Gastroesophageal sphincter (tissue), 3 donors: ENCODE results near the gene TXNDC11.

Experiments used
- POLR2AphosphoS5 ChIP-seq: sonication (generic); formaldehyde crosslinking; IDR thresholded peaks from one replicate; pipeline ENCODE4 v1.6.1; 2017; ENCODE audit warnings: antibody characterized with exemption
- TF ChIP-seq, protein P1 (sequence below), 4 experiments: fragments of 200-600 bp in 2 of 4; fragments of 450-650 bp in 2 of 4; sonication (generic) in 1 of 4; IDR thresholded peaks; one replicate each; pipeline ENCODE4 v1.5.1; 2017 to 2019; ENCODE audit warnings: antibody characterized with exemption in 4 of 4, mild to moderate bottlenecking in 2 of 4, moderate library complexity in 2 of 4

DNA sequence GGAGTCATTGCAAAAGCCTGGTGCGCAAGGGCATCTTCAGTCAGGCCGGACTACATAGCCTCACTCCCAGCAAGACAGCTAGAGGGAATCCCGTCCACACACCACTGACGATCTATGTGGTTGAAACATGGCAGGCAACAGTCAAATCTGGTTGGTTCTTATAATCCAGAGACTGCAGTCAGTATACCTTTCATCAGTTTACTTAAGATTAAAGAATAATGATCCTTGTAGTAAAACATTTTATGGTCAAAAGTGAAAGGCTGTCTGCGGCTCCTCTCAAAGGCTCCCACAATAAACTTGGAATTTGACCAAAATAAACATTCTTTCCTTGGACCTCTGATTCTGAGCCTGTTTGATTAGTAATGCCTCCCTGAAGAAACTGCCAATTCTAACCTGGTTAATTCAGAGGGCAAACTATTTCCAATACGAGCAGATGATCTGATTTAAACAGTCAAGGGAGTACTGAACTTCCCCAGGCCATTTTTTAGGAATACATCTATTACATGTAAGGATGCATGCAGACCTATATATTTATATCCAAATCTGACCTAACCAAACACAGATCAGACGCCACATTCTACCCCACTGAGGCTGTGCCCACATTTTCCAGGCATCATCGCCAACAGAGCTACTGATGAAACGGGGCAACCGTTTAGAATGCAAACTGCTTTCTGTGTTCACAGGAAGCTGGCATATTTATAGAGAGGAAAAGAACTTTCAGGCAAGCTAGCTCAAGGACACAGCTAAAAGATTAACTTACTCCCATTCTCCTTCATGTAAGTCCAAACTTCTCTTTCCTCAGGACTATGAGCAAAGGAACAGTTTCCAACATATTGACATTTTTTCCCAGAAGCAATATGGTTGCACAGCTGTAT, 15.3 kb upstream of the TXNDC11 start:
- TF ChIP-seq, protein P1, sequence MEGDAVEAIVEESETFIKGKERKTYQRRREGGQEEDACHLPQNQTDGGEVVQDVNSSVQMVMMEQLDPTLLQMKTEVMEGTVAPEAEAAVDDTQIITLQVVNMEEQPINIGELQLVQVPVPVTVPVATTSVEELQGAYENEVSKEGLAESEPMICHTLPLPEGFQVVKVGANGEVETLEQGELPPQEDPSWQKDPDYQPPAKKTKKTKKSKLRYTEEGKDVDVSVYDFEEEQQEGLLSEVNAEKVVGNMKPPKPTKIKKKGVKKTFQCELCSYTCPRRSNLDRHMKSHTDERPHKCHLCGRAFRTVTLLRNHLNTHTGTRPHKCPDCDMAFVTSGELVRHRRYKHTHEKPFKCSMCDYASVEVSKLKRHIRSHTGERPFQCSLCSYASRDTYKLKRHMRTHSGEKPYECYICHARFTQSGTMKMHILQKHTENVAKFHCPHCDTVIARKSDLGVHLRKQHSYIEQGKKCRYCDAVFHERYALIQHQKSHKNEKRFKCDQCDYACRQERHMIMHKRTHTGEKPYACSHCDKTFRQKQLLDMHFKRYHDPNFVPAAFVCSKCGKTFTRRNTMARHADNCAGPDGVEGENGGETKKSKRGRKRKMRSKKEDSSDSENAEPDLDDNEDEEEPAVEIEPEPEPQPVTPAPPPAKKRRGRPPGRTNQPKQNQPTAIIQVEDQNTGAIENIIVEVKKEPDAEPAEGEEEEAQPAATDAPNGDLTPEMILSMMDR (IDR thresholded peaks at IDR 0.05): no peak
- no peak for TF ChIP-seq POLR2AphosphoS5
